ENCODE data around the gene IGSF21. TPM values are rescaled to one million over a fixed set of nuclear protein-coding genes. Genes with fewer than 3 reads are reported as not detected.
"Not testable (repeated sequence)": the region's sequence is repeated elsewhere in the genome, so short reads cannot be mapped to it uniquely, and the experiment has no call there.

IGSF21 gene
- total RNA-seq, 1 experiment from 2014 or later = not detected

- intact Hi-C loops (cut with micrococcal nuclease; ENCODE audit: unreplicated experiment) = no loop called here
- Mint-ChIP-seq H3K27me3 (ENCODE audit: unreplicated experiment) (peaks cover 29% of the 10 kb centered on the region), H3K4me1 (ENCODE audit: low read depth, unreplicated experiment) (peaks cover 14% of the 10 kb centered on the region), H3K27ac (ENCODE audit: unreplicated experiment) (no peak overlapping the region), H3K36me3 (ENCODE audit: insufficient read depth, unreplicated experiment) (no peaks in the 10 kb centered on the region), H3K9me3 (ENCODE audit: low read depth, unreplicated experiment) (peaks cover 6% of the 10 kb centered on the region), H3K4me3 (ENCODE audit: low read depth, unreplicated experiment) (no peak overlapping the region)
- DNase-seq = no peak
- CTCF ChIA-PET = interaction anchor here (0.6 kb wide), 1 partner anchor 855 kb away, joined by 3 read pairs; no protein-coding TSS in a partner anchor
- TF ChIP-seq CTCF (IDR thresholded peaks at IDR 0.05; ENCODE audit: unreplicated experiment) = no peak
- BruUV-seq (replicated peaks) = no TSS peak
Observed at GRCh38 chr1:18413541-18414305, 306.1 kb downstream of the IGSF21 start.

GRCh38 chr1:18414321-18414720 is 306.7 kb downstream of the IGSF21 start:
- no peak for TF ChIP-seq CTCF (IDR thresholded peaks at IDR 0.05; ENCODE audit: unreplicated experiment)
- intact Hi-C loops (cut with micrococcal nuclease; ENCODE audit: unreplicated experiment) = no loop called here
- H3K27ac Mint-ChIP-seq (ENCODE audit: unreplicated experiment) = no peak overlapping the region
- CTCF ChIA-PET = no interaction called here
- peaks cover 30% of the 10 kb centered on the region for H3K27me3 Mint-ChIP-seq (ENCODE audit: unreplicated experiment)
- H3K9me3 Mint-ChIP-seq (ENCODE audit: low read depth, unreplicated experiment) = peaks cover 6% of the 10 kb centered on the region
- no peak for DNase-seq
- no peaks in the 10 kb centered on the region for H3K36me3 Mint-ChIP-seq (ENCODE audit: insufficient read depth, unreplicated experiment)
- no peak overlapping the region for H3K4me3 Mint-ChIP-seq (ENCODE audit: low read depth, unreplicated experiment)
- BruUV-seq (replicated peaks) = no TSS peak
- H3K4me1 Mint-ChIP-seq (ENCODE audit: low read depth, unreplicated experiment) = peaks cover 14% of the 10 kb centered on the region

- Mint-ChIP-seq H3K4me1 (ENCODE audit: low read depth, unreplicated experiment) (peaks cover 14% of the 10 kb centered on the region), H3K4me3 (ENCODE audit: low read depth, unreplicated experiment) (no peak overlapping the region), H3K27ac (ENCODE audit: unreplicated experiment) (no peak overlapping the region), H3K9me3 (ENCODE audit: low read depth, unreplicated experiment) (peaks cover 6% of the 10 kb centered on the region), H3K27me3 (ENCODE audit: unreplicated experiment) (peaks cover 30% of the 10 kb centered on the region), H3K36me3 (ENCODE audit: insufficient read depth, unreplicated experiment) (no peaks in the 10 kb centered on the region)
- intact Hi-C loops (cut with micrococcal nuclease; ENCODE audit: unreplicated experiment) = no loop called here
- no peak for TF ChIP-seq CTCF (IDR thresholded peaks at IDR 0.05; ENCODE audit: unreplicated experiment)
- DNase-seq = no peak
- CTCF ChIA-PET = no interaction called here
- no TSS peak for BruUV-seq (replicated peaks)
Observed at GRCh38 chr1:18414872-18415447, 307.4 kb downstream of the IGSF21 start.

GRCh38 chr1:18415448-18416027 is 307.9 kb downstream of the IGSF21 start:
- CTCF ChIA-PET = no interaction called here
- Mint-ChIP-seq H3K27me3 (ENCODE audit: unreplicated experiment) (peaks cover 30% of the 10 kb centered on the region), H3K27ac (ENCODE audit: unreplicated experiment) (no peak overlapping the region), H3K36me3 (ENCODE audit: insufficient read depth, unreplicated experiment) (no peaks in the 10 kb centered on the region), H3K4me3 (ENCODE audit: low read depth, unreplicated experiment) (no peak overlapping the region), H3K9me3 (ENCODE audit: low read depth, unreplicated experiment) (peaks cover 6% of the 10 kb centered on the region), H3K4me1 (ENCODE audit: low read depth, unreplicated experiment) (peaks cover 14% of the 10 kb centered on the region)
- intact Hi-C loops (cut with micrococcal nuclease; ENCODE audit: unreplicated experiment) = no loop called here
- no peak for TF ChIP-seq CTCF (IDR thresholded peaks at IDR 0.05; ENCODE audit: unreplicated experiment)
- no TSS peak for BruUV-seq (replicated peaks)
- DNase-seq = no peak

GRCh38 chr1:18416126-18416525 is 308.5 kb downstream of the IGSF21 start:
- peaks cover 33% of the 10 kb centered on the region for H3K27me3 Mint-ChIP-seq (ENCODE audit: unreplicated experiment)
- H3K27ac Mint-ChIP-seq (ENCODE audit: unreplicated experiment); CTCF ChIA-PET; intact Hi-C loops (cut with micrococcal nuclease; ENCODE audit: unreplicated experiment); BruUV-seq (replicated peaks); DNase-seq; H3K36me3 Mint-ChIP-seq (ENCODE audit: insufficient read depth, unreplicated experiment); H3K9me3 Mint-ChIP-seq (ENCODE audit: low read depth, unreplicated experiment); H3K4me3 Mint-ChIP-seq (ENCODE audit: low read depth, unreplicated experiment): not testable (repeated sequence)
- peaks cover 14% of the 10 kb centered on the region for H3K4me1 Mint-ChIP-seq (ENCODE audit: low read depth, unreplicated experiment)
